Activated CD4-positive, alpha-beta T cell treated with anti-CD3 and anti-CD28 coated beads for 36 hours (primary cell): ENCODE measurements around the gene LRRTM2. TPM values are rescaled to one million over a fixed set of nuclear protein-coding genes. Genes with fewer than 3 reads are reported as not detected.
A peak's percentile ranks its signal among the peaks of the same experiment; 100 is the strongest.

ENCODE experiments used
- ATAC-seq: fragments of 200-7000 bp; cut with Tn5 transposase; one replicate; pipeline ENCODE4 v1.10.0; 2021; ENCODE audit warnings: mild to moderate bottlenecking, moderate library complexity
- CTCF ChIA-PET: fragments of 350-600 bp; sonication (Branson Sonifier 250); formaldehyde crosslinking; loops from one replicate; lab custom pipeline; 2021; ENCODE audit warnings: antibody characterized with exemption; lab: Charles Lee
- POLR2A ChIA-PET: fragments of 350-600 bp; sonication (Branson Sonifier 250); formaldehyde crosslinking; loops from one replicate; lab custom pipeline; 2021; ENCODE audit warnings: antibody characterized with exemption, inconsistent platforms; lab: Charles Lee
- DNase-seq: peaks from one replicate; pipeline ENCODE4 v3.0.0-alpha.2; 2020
- H3K27ac Mint-ChIP-seq: one replicate; pipeline ENCODE4 v1.8.0; 2021; ENCODE audit warnings: mixed read lengths
- H3K27me3 Mint-ChIP-seq: one replicate; pipeline ENCODE4 v1.8.0; 2021; ENCODE audit warnings: mixed read lengths
- H3K36me3 Mint-ChIP-seq: one replicate; pipeline ENCODE4 v1.8.0; 2021; ENCODE audit warnings: low read depth, mixed read lengths
- H3K4me1 Mint-ChIP-seq: one replicate; pipeline ENCODE4 v1.8.0; 2021; ENCODE audit warnings: mixed read lengths
- H3K4me3 Mint-ChIP-seq: one replicate; pipeline ENCODE4 v1.8.0; 2021; ENCODE audit warnings: mild to moderate bottlenecking, moderate library complexity, mixed read lengths
- H3K9me3 Mint-ChIP-seq: one replicate; pipeline ENCODE4 v1.8.0; 2021; ENCODE audit warnings: low read depth, mixed read lengths
- intact Hi-C, 2 experiments: fragments of 100-400 bp; cut with DNase I in 1 of 2; cut with micrococcal nuclease in 1 of 2; formaldehyde crosslinking; loops; one replicate each; pipeline versions ENCODE4 v1.14.2 to v1.15.1; 2022 to 2024; cut with DNase I, micrococcal nuclease
- total RNA-seq, 2 experiments: library from RNA; stranded (reverse); gene quantifications; one replicate each; pipeline ENCODE4 v1.2.3, GENCODE V29; 2021

LRRTM2 gene
- total RNA-seq, 2 experiments from 2014 or later: 0.05 TPM; not detected in 1

DNA sequence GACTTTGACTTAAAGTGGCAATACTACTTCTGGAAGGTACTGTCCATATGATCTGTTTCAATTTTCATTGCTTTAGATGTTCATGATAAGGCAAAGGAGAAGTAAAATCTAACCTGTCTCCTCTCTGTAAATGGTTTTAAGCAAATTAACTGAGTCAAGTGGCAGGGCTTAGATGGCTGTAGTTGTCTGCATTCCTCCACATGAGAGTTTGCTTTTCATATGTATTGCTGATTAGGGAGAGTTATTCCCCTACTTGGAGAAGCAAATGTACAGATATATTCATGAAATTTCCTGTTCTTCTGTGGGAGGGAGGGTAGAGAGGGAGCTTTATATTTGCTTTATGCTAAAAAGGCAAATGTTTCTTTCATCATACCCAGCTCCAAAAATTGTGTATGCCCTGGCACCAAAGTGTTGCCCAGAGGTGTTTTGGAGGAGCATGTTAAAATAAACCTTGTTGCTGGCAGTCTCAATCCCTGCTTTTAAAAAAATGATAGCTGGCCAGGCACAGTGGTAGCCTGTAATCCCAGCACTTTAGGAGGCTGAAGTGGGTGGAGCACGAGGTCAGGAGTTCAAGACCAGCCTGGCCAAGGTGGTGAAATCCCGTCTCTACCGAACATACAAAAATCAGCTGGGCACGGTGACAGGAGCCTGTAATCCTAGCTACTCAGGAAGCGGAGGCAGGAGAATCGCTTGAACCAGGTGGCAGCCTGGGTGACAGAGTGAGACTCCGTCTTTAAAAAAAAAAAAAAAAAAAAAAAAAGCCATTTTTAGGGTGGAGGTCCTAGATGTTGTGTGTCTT, 3.5 kb upstream of the LRRTM2 start:
- ChIA-PET POLR2A (no interaction called here), CTCF (interaction anchor here (0.6 to 0.7 kb wide), 4 partner anchors 35 to 302 kb away, joined by 3 to 4 read pairs (median 4); no protein-coding TSS in a partner anchor)
- no peak for DNase-seq
- no peak overlapping the region for H3K27ac Mint-ChIP-seq
- no peak overlapping the region for H3K4me3 Mint-ChIP-seq
- peaks cover 4% of the 10 kb centered on the region for H3K27me3 Mint-ChIP-seq
- no peaks in the 10 kb centered on the region for H3K9me3 Mint-ChIP-seq
- no peaks in the 10 kb centered on the region for H3K4me1 Mint-ChIP-seq
- intact Hi-C loops: no loop called here
- no peaks in the 10 kb centered on the region for H3K36me3 Mint-ChIP-seq
- ATAC-seq: no peak

GRCh38 chr5:138876811-138877210, 1.7 kb upstream of the LRRTM2 start:
- H3K4me1 Mint-ChIP-seq: peaks cover 1% of the 10 kb centered on the region
- no peak for ATAC-seq
- H3K27me3 Mint-ChIP-seq: peaks cover 3% of the 10 kb centered on the region
- no peak overlapping the region for H3K27ac Mint-ChIP-seq
- H3K36me3 Mint-ChIP-seq: no peaks in the 10 kb centered on the region
- H3K9me3 Mint-ChIP-seq: no peaks in the 10 kb centered on the region
- intact Hi-C loops: no loop called here
- POLR2A ChIA-PET: no interaction called here
- no peak overlapping the region for H3K4me3 Mint-ChIP-seq
- CTCF ChIA-PET: no interaction called here
- no peak for DNase-seq

- H3K36me3 Mint-ChIP-seq: no peaks in the 10 kb centered on the region
- no peak for ATAC-seq
- intact Hi-C loops: no loop called here
- ChIA-PET POLR2A (no interaction called here), CTCF (no interaction called here)
- peaks cover 7% of the 10 kb centered on the region for H3K4me1 Mint-ChIP-seq
- H3K27ac Mint-ChIP-seq: no peak overlapping the region
- no peaks in the 10 kb centered on the region for H3K9me3 Mint-ChIP-seq
- H3K4me3 Mint-ChIP-seq: no peak overlapping the region
- no peak for DNase-seq
- peaks cover 9% of the 10 kb centered on the region for H3K27me3 Mint-ChIP-seq
Observed at GRCh38 chr5:138875946-138876345, 811 bp upstream of the LRRTM2 start.

DNA sequence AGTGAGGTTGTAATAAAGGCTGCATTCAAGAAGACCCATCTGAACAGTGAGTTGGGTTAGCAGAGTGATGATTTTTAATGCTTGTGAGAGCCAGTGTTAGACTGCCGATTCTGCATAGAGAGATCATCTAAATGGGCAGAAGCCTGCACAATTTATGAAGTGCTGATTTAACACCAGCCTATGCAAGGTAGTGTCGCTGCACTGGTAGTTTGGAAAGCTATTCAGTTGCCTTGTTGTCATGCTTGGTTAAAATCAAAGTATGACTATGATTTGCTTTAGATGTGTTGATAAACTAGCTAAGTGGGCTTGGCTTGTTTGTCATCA, 379 bp upstream of the LRRTM2 start:
- H3K4me3 Mint-ChIP-seq: no peak overlapping the region
- no peak overlapping the region for H3K27ac Mint-ChIP-seq
- DNase-seq: no peak
- H3K36me3 Mint-ChIP-seq: no peaks in the 10 kb centered on the region
- POLR2A ChIA-PET: no interaction called here
- H3K4me1 Mint-ChIP-seq: peaks cover 11% of the 10 kb centered on the region
- peaks cover 12% of the 10 kb centered on the region for H3K27me3 Mint-ChIP-seq
- ATAC-seq: no peak
- H3K9me3 Mint-ChIP-seq: no peaks in the 10 kb centered on the region
- intact Hi-C loops: no loop called here
- CTCF ChIA-PET: no interaction called here

DNA sequence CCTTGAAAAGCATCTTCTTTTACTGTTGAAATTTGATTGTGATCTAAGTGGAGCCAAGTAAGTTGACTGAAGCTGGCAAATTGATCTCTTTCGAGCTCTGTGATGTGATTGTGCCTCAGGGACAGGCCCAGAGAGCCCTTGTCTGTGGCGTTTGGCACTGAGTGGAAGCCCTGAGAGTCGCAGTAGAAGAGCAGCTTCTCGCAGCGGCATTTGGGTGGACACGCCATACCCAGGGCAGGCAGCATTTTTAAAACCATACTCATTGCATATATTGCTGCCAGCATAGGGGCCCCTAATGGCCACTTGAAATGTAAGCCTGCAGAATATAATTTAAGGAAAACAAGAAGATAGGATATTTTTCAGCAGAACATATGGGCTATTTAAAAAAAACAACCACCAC, 894 bp downstream of the LRRTM2 start:
- ATAC-seq: no peak
- Mint-ChIP-seq H3K27me3 (peaks cover 12% of the 10 kb centered on the region), H3K4me1 (peaks cover 21% of the 10 kb centered on the region), H3K9me3 (no peaks in the 10 kb centered on the region), H3K36me3 (no peaks in the 10 kb centered on the region), H3K27ac (no peak overlapping the region), H3K4me3 (no peak overlapping the region)
- ChIA-PET POLR2A (no interaction called here), CTCF (interaction anchor here (0.8 kb wide), 1 partner anchor 48 kb away, joined by 3 read pairs; no protein-coding TSS in a partner anchor)
- intact Hi-C loops: no loop called here
- no peak for DNase-seq

- no peak overlapping the region for H3K4me3 Mint-ChIP-seq
- no peak overlapping the region for H3K27ac Mint-ChIP-seq
- peaks cover 21% of the 10 kb centered on the region for H3K4me1 Mint-ChIP-seq
- CTCF ChIA-PET: interaction anchor here (0.9 to 1.1 kb wide), 3 partner anchors 18 to 318 kb away, joined by 3 read pairs; no protein-coding TSS in a partner anchor
- intact Hi-C loops: no loop called here
- H3K9me3 Mint-ChIP-seq: no peaks in the 10 kb centered on the region
- POLR2A ChIA-PET: no interaction called here
- DNase-seq: no peak
- peaks cover 12% of the 10 kb centered on the region for H3K27me3 Mint-ChIP-seq
- no peaks in the 10 kb centered on the region for H3K36me3 Mint-ChIP-seq
- ATAC-seq: no peak
Observed at GRCh38 chr5:138873466-138874221, 1.5 kb downstream of the LRRTM2 start.

DNA sequence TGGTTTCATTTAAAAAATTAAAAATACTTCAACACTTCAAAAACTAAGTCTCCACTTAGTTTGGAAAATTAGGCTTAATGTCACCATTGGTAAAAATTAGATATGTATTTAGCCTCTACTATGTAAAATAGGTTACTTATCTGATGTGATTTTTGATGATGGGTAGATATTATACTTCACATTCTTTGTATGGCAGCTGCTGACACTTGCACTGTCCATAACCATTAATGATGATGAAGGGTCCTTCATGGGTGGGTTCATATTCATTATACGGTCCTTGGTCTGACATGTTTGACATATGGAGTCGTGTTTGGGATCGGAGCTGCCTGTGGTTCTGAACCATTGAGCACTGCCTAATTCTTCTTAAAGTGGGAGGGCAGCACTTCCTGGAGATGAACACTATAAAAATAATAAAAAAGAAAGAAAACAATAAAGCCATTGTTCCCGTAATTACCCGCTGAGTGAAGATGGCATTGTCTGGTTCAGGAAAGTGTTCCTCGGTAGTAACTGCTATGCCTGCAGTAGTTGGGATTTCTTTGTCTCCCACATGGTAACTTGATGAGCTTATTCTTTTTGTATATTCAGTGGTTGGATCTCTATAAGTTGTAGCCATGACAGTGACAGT, 2.2 kb downstream of the LRRTM2 start:
- intact Hi-C loops: no loop called here
- H3K4me3 Mint-ChIP-seq: no peak overlapping the region
- ChIA-PET CTCF (interaction anchor here (0.9 to 1.1 kb wide), 3 partner anchors 17 to 319 kb away, joined by 3 read pairs; no protein-coding TSS in a partner anchor), POLR2A (no interaction called here)
- no peak for ATAC-seq
- DNase-seq: no peak
- no peaks in the 10 kb centered on the region for H3K9me3 Mint-ChIP-seq
- no peaks in the 10 kb centered on the region for H3K36me3 Mint-ChIP-seq
- peaks cover 21% of the 10 kb centered on the region for H3K4me1 Mint-ChIP-seq
- H3K27ac Mint-ChIP-seq: no peak overlapping the region
- H3K27me3 Mint-ChIP-seq: peaks cover 17% of the 10 kb centered on the region

GRCh38 chr5:138870611-138871010, 4.5 kb downstream of the LRRTM2 start:
- Mint-ChIP-seq H3K4me1 (peaks cover 21% of the 10 kb centered on the region), H3K36me3 (no peaks in the 10 kb centered on the region), H3K27me3 (peaks cover 17% of the 10 kb centered on the region), H3K4me3 (no peak overlapping the region), H3K9me3 (no peaks in the 10 kb centered on the region), H3K27ac (no peak overlapping the region)
- ChIA-PET CTCF (no interaction called here), POLR2A (no interaction called here)
- no peak for ATAC-seq
- intact Hi-C loops: no loop called here
- no peak for DNase-seq

- peaks cover 17% of the 10 kb centered on the region for H3K27me3 Mint-ChIP-seq
- intact Hi-C loops: no loop called here
- H3K4me3 Mint-ChIP-seq: peak overlapping the region; percentile 31
- peaks cover 21% of the 10 kb centered on the region for H3K4me1 Mint-ChIP-seq
- CTCF ChIA-PET: interaction anchor here (0.7 to 1.1 kb wide), 2 partner anchors 44 to 94 kb away, joined by 3 read pairs; no protein-coding TSS in a partner anchor
- DNase-seq (peak; percentile 38), ATAC-seq (peak; percentile 85)
- no peaks in the 10 kb centered on the region for H3K9me3 Mint-ChIP-seq
- peak overlapping the region; percentile 27 for H3K27ac Mint-ChIP-seq
- H3K36me3 Mint-ChIP-seq: no peaks in the 10 kb centered on the region
- POLR2A ChIA-PET: no interaction called here
Observed at GRCh38 chr5:138869763-138870500, 5.2 kb downstream of the LRRTM2 start.

DNA sequence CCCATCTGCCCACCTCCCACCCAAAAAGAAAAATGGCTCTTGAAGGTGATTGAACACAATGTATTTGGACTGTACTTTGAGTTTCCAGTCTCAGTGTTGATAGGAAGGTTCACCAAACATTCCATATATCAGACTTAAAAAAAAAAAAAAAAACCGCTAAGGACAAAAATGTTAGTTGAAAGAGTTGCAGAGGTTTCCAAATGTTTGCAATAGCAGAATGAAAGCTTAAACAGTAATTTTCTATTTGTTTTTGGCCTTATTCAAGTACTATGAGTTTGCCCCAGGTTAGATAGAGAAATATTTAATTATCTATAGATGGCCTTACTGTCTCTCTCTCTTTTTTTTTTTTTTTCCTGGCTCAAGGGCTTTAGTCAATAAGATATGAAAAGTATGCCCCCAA, 6.1 kb downstream of the LRRTM2 start:
- CTCF ChIA-PET: interaction anchor here (1.1 kb wide), 1 partner anchor 44 kb away, joined by 3 read pairs; no protein-coding TSS in a partner anchor

DNA sequence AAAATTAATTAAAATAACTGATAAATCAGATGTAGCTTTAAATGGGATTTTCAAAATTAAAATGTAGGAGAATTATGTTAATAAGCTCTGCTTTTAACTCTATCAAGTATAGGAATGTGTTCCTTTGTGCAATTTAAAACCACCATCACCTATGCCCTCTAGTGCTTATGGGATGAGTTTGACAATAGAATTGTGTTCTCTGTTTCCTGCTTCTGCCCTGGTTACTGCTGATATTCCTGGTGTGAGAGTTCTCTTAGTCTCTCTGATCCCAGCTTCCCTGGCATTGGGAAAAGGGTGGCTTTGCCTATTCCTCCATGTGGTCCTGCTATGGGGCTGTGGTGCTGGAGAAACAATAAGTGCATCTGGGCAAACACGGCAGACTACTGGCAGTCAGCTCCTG, 8.1 kb downstream of the LRRTM2 start:
- peaks cover 21% of the 10 kb centered on the region for H3K4me1 Mint-ChIP-seq
- peaks cover 15% of the 10 kb centered on the region for H3K27me3 Mint-ChIP-seq

More for the DNA sequence above, 6.1 kb downstream of the LRRTM2 start:
- intact Hi-C loops: no loop called here
- POLR2A ChIA-PET: no interaction called here
- H3K4me1 Mint-ChIP-seq: peaks cover 21% of the 10 kb centered on the region
- H3K27ac Mint-ChIP-seq: no peak overlapping the region
- no peak for ATAC-seq
- no peak for DNase-seq
- no peaks in the 10 kb centered on the region for H3K9me3 Mint-ChIP-seq
- H3K36me3 Mint-ChIP-seq: no peaks in the 10 kb centered on the region
- no peak overlapping the region for H3K4me3 Mint-ChIP-seq
- peaks cover 17% of the 10 kb centered on the region for H3K27me3 Mint-ChIP-seq

More for the DNA sequence above, 8.1 kb downstream of the LRRTM2 start:
- DNase-seq: no peak
- ATAC-seq: no peak
- intact Hi-C loops: no loop called here
- ChIA-PET CTCF (interaction anchor here (0.6 to 1.5 kb wide), 2 partner anchors 12 to 31 kb away, joined by 3 read pairs; no protein-coding TSS in a partner anchor), POLR2A (no interaction called here)
- no peak overlapping the region for H3K27ac Mint-ChIP-seq
- H3K36me3 Mint-ChIP-seq: peaks cover 2% of the 10 kb centered on the region
- H3K9me3 Mint-ChIP-seq: peaks cover 1% of the 10 kb centered on the region
- H3K4me3 Mint-ChIP-seq: no peak overlapping the region
